Measurements from ENCODE around the gene PTGDR.

Gene PTGDR

GRCh38 chr14:52277552-52277951 is 10.1 kb downstream of the PTGDR start:
- peaks cover 37% of the 10 kb centered on the region for H3K4me1 Mint-ChIP-seq
- H3K4me3 Mint-ChIP-seq = no peak overlapping the region
- no peak for ATAC-seq
- peaks cover 12% of the 10 kb centered on the region for H3K36me3 Mint-ChIP-seq
- DNase-seq (ENCODE audit: low spot score in 2 of 2) = no peak
- no peak overlapping the region for H3K27ac Mint-ChIP-seq
- no peaks in the 10 kb centered on the region for H3K9me3 Mint-ChIP-seq

GRCh38 chr14:52279408-52279807 is 11.9 kb downstream of the PTGDR start:
- Mint-ChIP-seq H3K4me3 (no peak overlapping the region), H3K36me3 (peaks cover 12% of the 10 kb centered on the region), H3K27ac (peak overlapping the region; percentile 37), H3K4me1 (peaks cover 18% of the 10 kb centered on the region), H3K9me3 (no peaks in the 10 kb centered on the region)
- ATAC-seq (no peak), DNase-seq (ENCODE audit: low spot score in 2 of 2) (no peak)

- no peaks in the 10 kb centered on the region for H3K9me3 Mint-ChIP-seq
- H3K4me1 Mint-ChIP-seq = peaks cover 23% of the 10 kb centered on the region
- H3K36me3 Mint-ChIP-seq = no peaks in the 10 kb centered on the region
- no peak overlapping the region for H3K4me3 Mint-ChIP-seq
- no peak overlapping the region for H3K27ac Mint-ChIP-seq
- DNase-seq (ENCODE audit: low spot score in 2 of 2) (no peak), ATAC-seq (no peak)
These were observed 15.6 kb downstream of the PTGDR start for GRCh38 chr14:52283099-52283498.

GRCh38 chr14:52286661-52287649 is 19.5 kb downstream of the PTGDR start:
- ATAC-seq (no peak), DNase-seq (ENCODE audit: low spot score in 2 of 2) (no peak)
- no peak overlapping the region for H3K27ac Mint-ChIP-seq
- H3K4me1 Mint-ChIP-seq = peaks cover 19% of the 10 kb centered on the region
- H3K36me3 Mint-ChIP-seq = no peaks in the 10 kb centered on the region
- H3K9me3 Mint-ChIP-seq = peaks cover 8% of the 10 kb centered on the region
- peak overlapping the region; percentile 3 for H3K4me3 Mint-ChIP-seq

- Mint-ChIP-seq H3K4me3 (no peak overlapping the region), H3K36me3 (no peaks in the 10 kb centered on the region), H3K9me3 (peaks cover under 1% of the 10 kb centered on the region), H3K27ac (no peak overlapping the region), H3K4me1 (peaks cover 13% of the 10 kb centered on the region)
- DNase-seq (ENCODE audit: low spot score in 2 of 2) (no peak), ATAC-seq (no peak)
These were observed 28.9 kb downstream of the PTGDR start for GRCh38 chr14:52296378-52296777.

GRCh38 chr14:52298795-52299194 is 31.3 kb downstream of the PTGDR start:
- Mint-ChIP-seq H3K4me1 (peaks cover 32% of the 10 kb centered on the region), H3K9me3 (no peaks in the 10 kb centered on the region), H3K27ac (peak overlapping the region; percentile 56), H3K36me3 (no peaks in the 10 kb centered on the region), H3K4me3 (no peak overlapping the region)
- no peak for ATAC-seq
- DNase-seq (ENCODE audit: low spot score in 2 of 2) = no peak

- H3K9me3 Mint-ChIP-seq = no peaks in the 10 kb centered on the region
- no peak overlapping the region for H3K4me3 Mint-ChIP-seq
- no peaks in the 10 kb centered on the region for H3K36me3 Mint-ChIP-seq
- ATAC-seq (peak; percentile 67), DNase-seq (ENCODE audit: low spot score in 2 of 2) (no peak)
- H3K4me1 Mint-ChIP-seq = peaks cover 41% of the 10 kb centered on the region
- H3K27ac Mint-ChIP-seq = no peak overlapping the region
These were observed 32.3 kb downstream of the PTGDR start for GRCh38 chr14:52299692-52300278.

- Mint-ChIP-seq H3K4me1 (peaks cover 56% of the 10 kb centered on the region), H3K9me3 (no peaks in the 10 kb centered on the region), H3K27ac (peak overlapping the region; percentile 4), H3K36me3 (no peaks in the 10 kb centered on the region), H3K4me3 (no peak overlapping the region)
- DNase-seq (ENCODE audit: low spot score in 2 of 2) (no peak), ATAC-seq (no peak)
These were observed 35.7 kb downstream of the PTGDR start for GRCh38 chr14:52303236-52303635.

GRCh38 chr14:52304248-52304904 is 36.9 kb downstream of the PTGDR start:
- H3K4me1 Mint-ChIP-seq = peaks cover 67% of the 10 kb centered on the region
- no peak overlapping the region for H3K4me3 Mint-ChIP-seq
- ATAC-seq = no peak
- H3K27ac Mint-ChIP-seq = no peak overlapping the region
- H3K9me3 Mint-ChIP-seq = no peaks in the 10 kb centered on the region
- no peaks in the 10 kb centered on the region for H3K36me3 Mint-ChIP-seq
- DNase-seq (ENCODE audit: low spot score in 2 of 2) = no peak

- Mint-ChIP-seq H3K9me3 (no peaks in the 10 kb centered on the region), H3K27ac (no peak overlapping the region), H3K36me3 (no peaks in the 10 kb centered on the region), H3K4me1 (peaks cover 73% of the 10 kb centered on the region), H3K4me3 (no peak overlapping the region)
- ATAC-seq (no peak), DNase-seq (ENCODE audit: low spot score in 2 of 2) (no peak)
These were observed 37.5 kb downstream of the PTGDR start for GRCh38 chr14:52305014-52305413.

- H3K4me3 Mint-ChIP-seq = no peak overlapping the region
- H3K36me3 Mint-ChIP-seq = no peaks in the 10 kb centered on the region
- H3K4me1 Mint-ChIP-seq = peaks cover 70% of the 10 kb centered on the region
- no peak for ATAC-seq
- DNase-seq (ENCODE audit: low spot score in 2 of 2) = peak in 1 of 2 donors; percentile 22
- no peaks in the 10 kb centered on the region for H3K9me3 Mint-ChIP-seq
- H3K27ac Mint-ChIP-seq = peak overlapping the region; percentile 79
These were observed 39.9 kb downstream of the PTGDR start for GRCh38 chr14:52307376-52307775.

GRCh38 chr14:52307905-52308304 is 40.4 kb downstream of the PTGDR start:
- Mint-ChIP-seq H3K4me3 (no peak overlapping the region), H3K36me3 (no peaks in the 10 kb centered on the region), H3K9me3 (no peaks in the 10 kb centered on the region), H3K27ac (peak overlapping the region; percentile 79), H3K4me1 (peaks cover 70% of the 10 kb centered on the region)
- ATAC-seq (no peak), DNase-seq (ENCODE audit: low spot score in 2 of 2) (no peak)

- DNase-seq (ENCODE audit: low spot score in 2 of 2) (no peak), ATAC-seq (no peak)
- Mint-ChIP-seq H3K4me3 (peak overlapping the region; percentile 100), H3K4me1 (peaks cover 76% of the 10 kb centered on the region), H3K36me3 (peaks cover 20% of the 10 kb centered on the region), H3K27ac (peak overlapping the region; percentile 72), H3K9me3 (no peaks in the 10 kb centered on the region)
These were observed 43.0 kb downstream of the PTGDR start for GRCh38 chr14:52310541-52310940.

- H3K4me3 Mint-ChIP-seq = peak overlapping the region; percentile 100
- ATAC-seq (no peak), DNase-seq (ENCODE audit: low spot score in 2 of 2) (no peak)
- peaks cover 28% of the 10 kb centered on the region for H3K36me3 Mint-ChIP-seq
- H3K9me3 Mint-ChIP-seq = no peaks in the 10 kb centered on the region
- peaks cover 78% of the 10 kb centered on the region for H3K4me1 Mint-ChIP-seq
- H3K27ac Mint-ChIP-seq = peak overlapping the region; percentile 98
These were observed 45.4 kb downstream of the PTGDR start for GRCh38 chr14:52312931-52313355.

- Mint-ChIP-seq H3K4me1 (peaks cover 78% of the 10 kb centered on the region), H3K27ac (peak overlapping the region; percentile 98), H3K4me3 (peak overlapping the region; percentile 100), H3K9me3 (no peaks in the 10 kb centered on the region), H3K36me3 (peaks cover 28% of the 10 kb centered on the region)
- no peak for ATAC-seq
- no peak for DNase-seq (ENCODE audit: low spot score in 2 of 2)
These were observed 46.0 kb downstream of the PTGDR start for GRCh38 chr14:52313462-52313861.

Measured in stimulated activated effector memory CD8-positive, alpha-beta T cell treated with anti-CD3 and anti-CD28 coated beads, Interleukin-12 subunit alpha, Interleukin-12 subunit beta, amount 100 ng/mL, for 72 hours (primary cell).